ENCODE data around the gene RFC2.
"Not testable (repeated sequence)": the region's sequence is repeated elsewhere in the genome, so short reads cannot be mapped to it uniquely, and the experiment has no call there.

RFC2 gene

GRCh38 chr7:74216361-74216761 lies 37.8 kb downstream of the RFC2 start:
- no peak for TF ChIP-seq CTCF (IDR thresholded peaks at IDR 0.05; ENCODE audit: control extremely low read depth, extremely low read depth, low read depth, missing control alignments)
- CTCF ChIA-PET, result interaction anchor here (1.1 to 7.2 kb wide), 5 partner anchors 8 to 184 kb away, joined by 3 to 75 read pairs (median 3); partner anchors contain the start of gene LAT2
- DNase-seq (ENCODE audit: extremely low spot score), result no peak
- POLR2A ChIA-PET, result interaction anchor here (1.2 to 1.5 kb wide), 3 partner anchors 10 to 72 kb away, joined by 4 to 6 read pairs (median 6); partner anchors contain the start of gene CLIP2

GRCh38 chr7:74215921-74216320 lies 38.3 kb downstream of the RFC2 start:
- TF ChIP-seq CTCF (IDR thresholded peaks at IDR 0.05; ENCODE audit: control extremely low read depth, extremely low read depth, low read depth, missing control alignments), result no peak
- DNase-seq (ENCODE audit: extremely low spot score), result no peak
- ChIA-PET POLR2A (interaction anchor here (1.5 kb wide), 1 partner anchor 12 kb away, joined by 6 read pairs; no protein-coding TSS in a partner anchor), CTCF (interaction anchor here (1.1 to 7.2 kb wide), 3 partner anchors 8 to 15 kb away, joined by 3 to 75 read pairs (median 4); partner anchors contain the start of gene LAT2)

- ChIA-PET CTCF (interaction anchor here (1.1 to 7.2 kb wide), 2 partner anchors 7 to 14 kb away, joined by 3 to 75 read pairs; partner anchors contain the start of gene LAT2), POLR2A (interaction anchor here (0.6 kb wide), 1 partner anchor 40 kb away, joined by 3 read pairs; no protein-coding TSS in a partner anchor)
- DNase-seq (ENCODE audit: extremely low spot score), result no peak
- TF ChIP-seq CTCF (IDR thresholded peaks at IDR 0.05; ENCODE audit: control extremely low read depth, extremely low read depth, low read depth, missing control alignments), result no peak
Observed at GRCh38 chr7:74214816-74215630, 39.2 kb downstream of the RFC2 start.

- CTCF ChIA-PET, result interaction anchor here (1.2 to 1.8 kb wide), 3 partner anchors 15 to 189 kb away, joined by 4 to 11 read pairs (median 5); no protein-coding TSS in a partner anchor
- no peak for DNase-seq (ENCODE audit: extremely low spot score)
- POLR2A ChIA-PET, result no interaction called here
- no peak for TF ChIP-seq CTCF (IDR thresholded peaks at IDR 0.05; ENCODE audit: control extremely low read depth, extremely low read depth, low read depth, missing control alignments)
Observed at GRCh38 chr7:74212661-74213060, 41.5 kb downstream of the RFC2 start.

GRCh38 chr7:74208241-74208640 lies 46.0 kb downstream of the RFC2 start:
- POLR2A ChIA-PET; DNase-seq (ENCODE audit: extremely low spot score): not testable (repeated sequence)
- CTCF ChIA-PET, result interaction anchor here (0.8 to 9.5 kb wide), 7 partner anchors 8 to 195 kb away, joined by 3 to 197 read pairs (median 19); partner anchors contain the start of genes EIF4H and RFC2

- ChIA-PET CTCF (interaction anchor here (0.8 to 9.5 kb wide), 23 partner anchors 8 to 206 kb away, joined by 3 to 197 read pairs (median 12); partner anchors contain the start of genes EIF4H and RFC2), POLR2A (interaction anchor here (0.6 to 1.7 kb wide), 3 partner anchors 81 to 357 kb away, joined by 3 to 4 read pairs (median 4); no protein-coding TSS in a partner anchor)
- DNase-seq (ENCODE audit: extremely low spot score), result no peak
- no peak for TF ChIP-seq CTCF (IDR thresholded peaks at IDR 0.05; ENCODE audit: control extremely low read depth, extremely low read depth, low read depth, missing control alignments)
Observed at GRCh38 chr7:74207586-74207985, 46.6 kb downstream of the RFC2 start.
